ENCODE measurements around the gene SLIT1. TPM values are rescaled to one million over a fixed set of nuclear protein-coding genes. Genes with fewer than 3 reads are reported as not detected.

SLIT1 gene
- total RNA-seq, 1 donor from 2014 or later, result 0.49 TPM

DNA sequence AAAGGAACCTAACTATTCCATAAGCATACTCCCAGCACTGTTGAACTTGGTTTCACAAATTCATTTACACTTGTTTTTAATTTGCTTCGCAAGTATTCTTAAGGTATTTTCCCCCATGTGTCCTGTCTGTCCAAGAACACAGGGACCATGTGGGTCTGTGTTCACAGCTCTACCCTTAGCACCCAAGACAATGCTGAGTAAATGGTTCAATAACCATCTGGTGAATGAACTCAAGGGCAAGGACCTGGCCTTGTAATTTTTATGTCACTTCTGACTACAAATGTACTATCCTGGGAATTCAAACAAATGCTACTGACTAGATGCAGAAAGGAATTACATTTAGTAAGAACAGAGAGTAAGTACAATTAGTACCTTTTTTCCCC lies 43.0 kb upstream of the SLIT1 start:
- no peak overlapping the region for H3K27ac ChIP-seq
- H3K27me3 ChIP-seq, result no peaks in the 10 kb centered on the region
- peaks cover 0 to 21% of the 10 kb centered on the region in 2 donors for H3K36me3 ChIP-seq
- no peaks in the 10 kb centered on the region for H3K4me1 ChIP-seq
- TF ChIP-seq POLR2AphosphoS5 (IDR thresholded peaks at IDR 0.05; ENCODE audit: insufficient read depth in 1 of 2, low read depth in 1 of 2) (no peak), POLR2A (IDR thresholded peaks at IDR 0.05) (no peak)
- TF ChIP-seq, protein P1, sequence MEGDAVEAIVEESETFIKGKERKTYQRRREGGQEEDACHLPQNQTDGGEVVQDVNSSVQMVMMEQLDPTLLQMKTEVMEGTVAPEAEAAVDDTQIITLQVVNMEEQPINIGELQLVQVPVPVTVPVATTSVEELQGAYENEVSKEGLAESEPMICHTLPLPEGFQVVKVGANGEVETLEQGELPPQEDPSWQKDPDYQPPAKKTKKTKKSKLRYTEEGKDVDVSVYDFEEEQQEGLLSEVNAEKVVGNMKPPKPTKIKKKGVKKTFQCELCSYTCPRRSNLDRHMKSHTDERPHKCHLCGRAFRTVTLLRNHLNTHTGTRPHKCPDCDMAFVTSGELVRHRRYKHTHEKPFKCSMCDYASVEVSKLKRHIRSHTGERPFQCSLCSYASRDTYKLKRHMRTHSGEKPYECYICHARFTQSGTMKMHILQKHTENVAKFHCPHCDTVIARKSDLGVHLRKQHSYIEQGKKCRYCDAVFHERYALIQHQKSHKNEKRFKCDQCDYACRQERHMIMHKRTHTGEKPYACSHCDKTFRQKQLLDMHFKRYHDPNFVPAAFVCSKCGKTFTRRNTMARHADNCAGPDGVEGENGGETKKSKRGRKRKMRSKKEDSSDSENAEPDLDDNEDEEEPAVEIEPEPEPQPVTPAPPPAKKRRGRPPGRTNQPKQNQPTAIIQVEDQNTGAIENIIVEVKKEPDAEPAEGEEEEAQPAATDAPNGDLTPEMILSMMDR (IDR thresholded peaks at IDR 0.05), result no peak
- no peak overlapping the region for H3K4me3 ChIP-seq
- intact Hi-C loops (cut with DNase I), result no loop called here
- DNase-seq (ENCODE audit: extremely low spot score in 2 of 2), result no peak
- no peaks in the 10 kb centered on the region for H3K9me3 ChIP-seq

DNA sequence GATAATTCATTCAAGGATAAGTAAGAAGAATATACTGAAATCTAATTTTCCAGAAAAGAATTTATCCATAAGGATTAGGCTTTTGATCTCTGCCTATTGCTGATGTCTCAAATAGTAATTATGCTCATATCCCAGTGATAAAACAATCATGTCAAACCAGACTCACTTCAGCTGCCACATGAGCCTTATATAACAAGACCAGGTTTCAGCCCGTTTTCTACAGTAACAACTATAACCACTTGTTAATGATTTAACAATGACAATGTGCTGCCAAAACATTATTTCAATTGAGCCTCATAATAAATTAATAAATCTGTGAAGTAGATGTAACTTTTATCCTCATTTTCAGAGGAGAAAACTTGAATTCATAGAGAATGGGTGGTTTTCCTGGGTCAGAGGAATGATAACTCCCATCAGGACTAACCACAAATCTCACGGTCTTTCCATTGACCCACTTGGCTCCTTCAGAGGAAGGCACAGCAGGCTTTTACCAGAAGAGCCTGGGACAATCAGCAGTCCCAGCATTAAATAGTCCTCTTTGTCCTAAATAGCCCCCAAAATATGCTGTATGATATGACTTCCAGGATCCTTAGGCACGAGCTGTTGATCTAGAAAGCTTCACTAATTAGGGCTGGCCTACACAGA lies 42.5 kb upstream of the SLIT1 start:
- H3K27ac ChIP-seq, result no peak overlapping the region
- peaks cover 0 to 21% of the 10 kb centered on the region in 2 donors for H3K36me3 ChIP-seq
- no peak overlapping the region for H3K4me3 ChIP-seq
- DNase-seq (ENCODE audit: extremely low spot score in 2 of 2), result no peak
- TF ChIP-seq, protein P1 (IDR thresholded peaks at IDR 0.05), result no peak
- TF ChIP-seq POLR2AphosphoS5 (IDR thresholded peaks at IDR 0.05; ENCODE audit: insufficient read depth in 1 of 2, low read depth in 1 of 2) (no peak), POLR2A (IDR thresholded peaks at IDR 0.05) (no peak)
- intact Hi-C loops (cut with DNase I), result no loop called here
- H3K9me3 ChIP-seq, result no peaks in the 10 kb centered on the region
- no peaks in the 10 kb centered on the region for H3K4me1 ChIP-seq
- H3K27me3 ChIP-seq, result no peaks in the 10 kb centered on the region

- TF ChIP-seq POLR2A (IDR thresholded peaks at IDR 0.05) (no peak), POLR2AphosphoS5 (IDR thresholded peaks at IDR 0.05; ENCODE audit: insufficient read depth in 1 of 2, low read depth in 1 of 2) (no peak)
- TF ChIP-seq, protein P1 (IDR thresholded peaks at IDR 0.05), result no peak
- peaks cover 0 to 21% of the 10 kb centered on the region in 2 donors for H3K36me3 ChIP-seq
- H3K9me3 ChIP-seq, result no peaks in the 10 kb centered on the region
- no peaks in the 10 kb centered on the region for H3K27me3 ChIP-seq
- H3K27ac ChIP-seq, result no peak overlapping the region
- intact Hi-C loops (cut with DNase I), result no loop called here
- H3K4me1 ChIP-seq, result no peaks in the 10 kb centered on the region
- no peak for DNase-seq (ENCODE audit: extremely low spot score in 2 of 2)
- no peak overlapping the region for H3K4me3 ChIP-seq
Measured at GRCh38 chr10:97226398-97226797, 40.6 kb upstream of the SLIT1 start.

DNA sequence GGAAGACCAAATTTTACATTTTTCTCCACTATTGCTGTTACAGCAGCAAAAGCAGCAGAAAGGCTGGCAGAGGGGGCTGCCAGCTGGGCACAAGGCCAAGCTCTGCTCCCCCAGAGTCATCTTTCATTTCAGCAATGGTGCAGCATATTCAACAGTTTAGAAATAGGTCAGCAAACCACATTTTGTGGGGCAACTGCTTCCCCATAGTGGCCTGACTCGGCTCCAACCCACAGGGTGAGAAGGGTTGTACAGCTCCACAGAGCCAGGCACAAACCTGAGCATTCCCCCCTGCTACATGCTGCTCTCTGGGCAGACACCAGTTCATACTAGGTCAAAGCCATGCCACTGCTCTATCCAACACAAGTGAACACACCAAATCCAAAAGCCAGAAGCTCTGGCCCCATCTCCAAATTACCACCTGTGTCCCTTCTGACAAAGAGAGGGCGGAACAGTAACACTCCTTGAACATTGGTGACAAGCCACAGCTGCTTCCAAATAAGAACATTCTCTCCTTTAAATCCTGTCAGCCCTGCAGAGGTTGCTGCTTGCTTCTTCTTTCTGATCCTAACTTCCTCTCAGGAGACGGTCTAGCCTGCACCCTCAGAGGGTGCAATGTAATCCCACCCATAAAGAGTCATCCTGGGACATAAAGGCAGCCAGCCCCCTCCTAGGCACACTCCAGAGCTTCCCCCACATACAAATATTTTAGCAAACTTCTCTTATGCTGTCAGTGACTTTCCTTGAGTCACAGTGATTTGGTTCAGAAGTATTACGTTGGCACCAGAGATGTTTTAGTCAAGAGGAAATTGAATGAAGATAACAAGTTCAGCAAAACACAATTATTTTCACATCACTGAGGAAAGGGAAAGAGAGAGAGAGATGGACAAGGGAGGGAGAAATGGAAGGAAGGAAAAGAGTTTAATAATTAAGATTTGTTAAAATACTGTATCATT lies 39.0 kb upstream of the SLIT1 start:
- H3K9me3 ChIP-seq, result no peaks in the 10 kb centered on the region
- no peaks in the 10 kb centered on the region for H3K27me3 ChIP-seq
- H3K36me3 ChIP-seq, result peaks cover 0 to 21% of the 10 kb centered on the region in 2 donors
- no peak for DNase-seq (ENCODE audit: extremely low spot score in 2 of 2)
- no peak overlapping the region for H3K4me3 ChIP-seq
- TF ChIP-seq POLR2A (IDR thresholded peaks at IDR 0.05), result no peak
- TF ChIP-seq, protein P1 (IDR thresholded peaks at IDR 0.05), result no peak
- no peak overlapping the region for H3K27ac ChIP-seq
- intact Hi-C loops (cut with DNase I), result no loop called here
- H3K4me1 ChIP-seq, result no peaks in the 10 kb centered on the region
